ENCODE data around the gene MTMR1.

DNA sequence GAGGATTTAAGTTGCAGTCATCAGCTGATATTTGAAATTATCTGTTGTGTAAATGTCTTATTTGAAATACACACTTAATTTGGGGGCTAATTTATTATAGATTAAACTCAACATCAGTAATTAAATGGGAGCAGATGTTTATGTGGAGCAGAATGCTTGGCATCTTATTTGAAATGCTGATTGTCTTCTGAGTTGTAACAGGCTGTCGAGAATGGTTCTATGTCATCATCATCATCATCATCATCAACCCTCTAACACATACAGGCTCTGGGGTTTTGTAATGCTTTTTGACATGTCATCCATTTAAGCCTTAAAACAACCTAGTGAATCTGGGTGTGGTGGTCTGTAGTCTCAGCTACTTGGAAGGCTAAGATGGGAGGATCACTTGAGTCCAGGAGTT lies 8.2 kb downstream of the MTMR1 start:
- TF ChIP-seq POLR2A (IDR thresholded peaks at IDR 0.05; ENCODE audit: low read depth) (no peak), CTCF (IDR thresholded peaks at IDR 0.05) (no peak), POLR2AphosphoS5 (IDR thresholded peaks at IDR 0.05) (no peak), EP300 (IDR thresholded peaks at IDR 0.05) (no peak)

All from esophagus muscularis mucosa (tissue), 4 donors.